Astrocyte of the cerebellum (primary cell): ENCODE results near the gene OBSCN.

ENCODE experiments used
- DNase-seq: peaks from one replicate; pipeline ENCODE4 v3.0.0-alpha.2; 2011; ENCODE audit warnings: low read depth
- H3K4me3 ChIP-seq: 2 replicates; pipeline ENCODE4 v1.5.1; 2011; ENCODE audit warnings: mild to moderate bottlenecking, low read depth, low read length, moderate library complexity
- CTCF ChIP-seq: IDR thresholded peaks from 2 replicates; pipeline ENCODE4 v1.5.1; 2012; ENCODE audit warnings: low read length, low read depth, moderate library complexity, mild to moderate bottlenecking; ENCODE audit errors: missing control alignments
- in situ Hi-C: cut with HindIII; loops from 2 replicates; pipeline ENCODE4 v1.10.0; 2017; ENCODE audit warnings: low sequenced_read_pairs

Gene OBSCN

GRCh38 chr1:228194436-228194835, 13.4 kb upstream of the OBSCN start:
- no peak for TF ChIP-seq CTCF
- no peak overlapping the region for H3K4me3 ChIP-seq
- no peak for DNase-seq
- in situ Hi-C loops = no loop called here

- no peak for DNase-seq
- TF ChIP-seq CTCF = no peak
- H3K4me3 ChIP-seq = no peak overlapping the region
- in situ Hi-C loops = no loop called here
Observed at GRCh38 chr1:228194921-228195812, 12.7 kb upstream of the OBSCN start.

GRCh38 chr1:228197555-228198147, 10.2 kb upstream of the OBSCN start:
- in situ Hi-C loops = no loop called here
- no peak for TF ChIP-seq CTCF
- no peak overlapping the region for H3K4me3 ChIP-seq
- no peak for DNase-seq

GRCh38 chr1:228198977-228199590, 8.8 kb upstream of the OBSCN start:
- no peak overlapping the region for H3K4me3 ChIP-seq
- TF ChIP-seq CTCF = no peak
- in situ Hi-C loops = no loop called here
- no peak for DNase-seq

GRCh38 chr1:228204958-228205357, 2.9 kb upstream of the OBSCN start:
- no peak overlapping the region for H3K4me3 ChIP-seq
- no peak for DNase-seq
- TF ChIP-seq CTCF = no peak
- in situ Hi-C loops = no loop called here

- no peak for DNase-seq
- TF ChIP-seq CTCF = no peak
- in situ Hi-C loops = no loop called here
- no peak overlapping the region for H3K4me3 ChIP-seq
Observed at GRCh38 chr1:228205526-228206436, 2.1 kb upstream of the OBSCN start.
